HCT116 (cell line): Measurements from ENCODE around the gene C5orf63. TPM values are rescaled to one million over a fixed set of nuclear protein-coding genes. Genes with fewer than 3 reads are reported as not detected.

Experiments
- ATAC-seq: fragments of 200-7000 bp; cut with Tn5 transposase; 2 replicates; pipeline ENCODE4 v1.9.1; 2020; ENCODE audit warnings: mild to moderate bottlenecking, moderate library complexity
- BruUV-seq: library from RNA; stranded (reverse); fragments of 400-500 nt; replicated peaks from 2 replicates; lab custom pipeline; 2021; lab: Mats Ljungman, UMichigan
- CTCF ChIA-PET: fragments of 300-600 bp; sonication (Branson Sonifier 250); formaldehyde crosslinking; loops from one replicate; lab custom pipeline; 2021; ENCODE audit warnings: antibody characterized with exemption; lab: Charles Lee
- POLR2A ChIA-PET: fragments of 300-600, 350-600 bp; sonication (Branson Sonifier 250); formaldehyde crosslinking; loops from one replicate; lab custom pipeline; 2021; ENCODE audit warnings: antibody characterized with exemption; lab: Charles Lee
- RAD21 ChIA-PET, 2 experiments: fragments of 300-600 bp; sonication (Branson Sonifier 250); formaldehyde crosslinking; loops; one replicate each; lab custom pipeline; 2023; ENCODE audit warnings: low total read pairs in 2 of 2; ENCODE audit not compliant: uncharacterized antibody in 2 of 2, unreplicated experiment in 2 of 2, low non-redundant PET in 1 of 2; lab: Charles Lee
- DNase-seq: peaks from one replicate; pipeline ENCODE4 v3.0.0-alpha.2; 2010; ENCODE audit warnings: low read depth, low spot score
- H2AFZ ChIP-seq: fragments of 200-600 bp; shearing (Covaris generic), sonication (generic); 2 replicates; pipeline ENCODE4 v1.6.1; 2017; ENCODE audit warnings: low read depth, mixed run types, mixed read lengths, antibody characterized with exemption, low read length; ENCODE audit not compliant: poor library complexity, severe bottlenecking
- H3K27ac ChIP-seq: 2 replicates; pipeline ENCODE4 v1.5.1; 2012; ENCODE audit warnings: low read depth, low read length
- H3K27me3 ChIP-seq: fragments of 200-600 bp; sonication (generic); 2 replicates; pipeline ENCODE4 v1.6.1; 2016; ENCODE audit warnings: mixed run types, low read length, mixed read lengths; ENCODE audit not compliant: insufficient read depth
- H3K36me3 ChIP-seq, 2 experiments: fragments of 200-500 bp in 1 of 2; fragments of 200-600 bp in 1 of 2; sonication (Bioruptor generic) in 1 of 2; sonication (generic) in 1 of 2; 2 replicates each; pipeline versions ENCODE4 v1.5.1 to v1.6.1; 2014 to 2016; ENCODE audit warnings: low read length in 2 of 2, inconsistent platforms in 1 of 2, mixed read lengths in 1 of 2, mixed run types in 1 of 2; ENCODE audit not compliant: insufficient read depth in 2 of 2, control insufficient read depth in 1 of 2
- H3K4me1 ChIP-seq, 2 experiments: fragments of 200-600 bp in 1 of 2; sonication (generic) in 1 of 2; 2 replicates each; pipeline versions ENCODE4 v1.5.1 to v1.6.1; 2012 to 2017; ENCODE audit warnings: low read length in 2 of 2, inconsistent platforms in 1 of 2, mild to moderate bottlenecking in 1 of 2, mixed read lengths in 1 of 2, mixed run types in 1 of 2, moderate library complexity in 1 of 2; ENCODE audit not compliant: insufficient read depth in 2 of 2, control insufficient read depth in 1 of 2
- H3K4me2 ChIP-seq: fragments of 200-600 bp; sonication (generic); 2 replicates; pipeline ENCODE4 v1.6.1; 2017; ENCODE audit warnings: mixed run types, low read length, mixed read lengths
- H3K4me3 ChIP-seq, 2 experiments: fragments of 200-600 bp in 1 of 2; sonication (generic) in 1 of 2; replicated peaks in 1 of 2; 2 replicates each; pipeline ENCODE4 v1.5.1; 2011 to 2016; ENCODE audit warnings: low read length in 2 of 2, control low read depth in 1 of 2, low read depth in 1 of 2, mild to moderate bottlenecking in 1 of 2, mixed read lengths in 1 of 2, mixed run types in 1 of 2
- H3K79me2 ChIP-seq: fragments of 200-600 bp; sonication (generic); 2 replicates; pipeline ENCODE4 v1.6.1; 2017; ENCODE audit warnings: mild to moderate bottlenecking, mixed run types, low read length, moderate library complexity, mixed read lengths; ENCODE audit not compliant: insufficient read depth
- H3K9ac ChIP-seq: fragments of 200-600 bp; sonication (generic); 2 replicates; pipeline ENCODE4 v1.6.1; 2016; ENCODE audit warnings: low read length, mixed read lengths
- H3K9me2 ChIP-seq: fragments of 200-600 bp; sonication (generic), shearing (Covaris generic); 2 replicates; pipeline ENCODE4 v1.6.1; 2017; ENCODE audit warnings: mixed run types, mild to moderate bottlenecking, moderate library complexity; ENCODE audit not compliant: insufficient read depth
- H3K9me3 ChIP-seq, 2 experiments: fragments of 200-500 bp in 1 of 2; fragments of 200-600 bp in 1 of 2; sonication (Bioruptor generic) in 1 of 2; sonication (generic) in 1 of 2; 2 replicates each; pipeline ENCODE4 v1.6.1; 2014 to 2017; ENCODE audit warnings: low read length in 2 of 2, mixed read lengths in 2 of 2, inconsistent platforms in 1 of 2, low read depth in 1 of 2, mild to moderate bottlenecking in 1 of 2, mixed run types in 1 of 2, moderate library complexity in 1 of 2; ENCODE audit not compliant: control insufficient read depth in 1 of 2, insufficient read depth in 1 of 2
- H4K20me1 ChIP-seq: fragments of 200-600 bp; sonication (generic), shearing (Covaris generic); 2 replicates; pipeline ENCODE4 v1.6.1; 2017; ENCODE audit warnings: mixed run types, mild to moderate bottlenecking, moderate library complexity; ENCODE audit not compliant: insufficient read depth
- CEBPB ChIP-seq: IDR thresholded peaks from 2 replicates; pipeline ENCODE4 v1.6.1; 2012; ENCODE audit warnings: low read depth
- EGR1 ChIP-seq: IDR thresholded peaks from 2 replicates; pipeline ENCODE4 v1.6.1; 2012; ENCODE audit warnings: low read depth
- ELF1 ChIP-seq: IDR thresholded peaks from 2 replicates; pipeline ENCODE4 v1.6.1; 2012; ENCODE audit warnings: low read depth, borderline replicate concordance
- FOSL1 ChIP-seq: IDR thresholded peaks from 2 replicates; pipeline ENCODE4 v1.6.1; 2012; ENCODE audit warnings: low read depth
- POLR2A ChIP-seq: IDR thresholded peaks from 2 replicates; pipeline ENCODE4 v1.7.0; 2011; ENCODE audit warnings: borderline replicate concordance; ENCODE audit not compliant: insufficient read depth, insufficient read length; ENCODE audit errors: extremely low read depth
- YY1 ChIP-seq: IDR thresholded peaks from 2 replicates; pipeline ENCODE4 v1.6.1; 2011; ENCODE audit warnings: low read length, low read depth, moderate library complexity, mild to moderate bottlenecking; ENCODE audit not compliant: insufficient replicate concordance; ENCODE audit errors: extremely low read depth
- intact Hi-C: fragments of 100-400 bp; cut with micrococcal nuclease; formaldehyde crosslinking; loops from 2 replicates; pipeline ENCODE4 v1.10.0; 2022
- total RNA-seq: library from RNA; stranded (reverse); gene quantifications from one replicate; pipeline ENCODE4 v1.2.1, GENCODE V29; 2021; ENCODE audit not compliant: unreplicated experiment
- TF ChIP-seq, protein P1 (sequence below), 3 experiments: fragments of 200-600 bp in 1 of 3; sonication (generic) in 1 of 3; IDR thresholded peaks in 2 of 3; conservative IDR thresholded peaks in 1 of 3; 2 replicates each; pipeline ENCODE4 v1.5.1; 2012 to 2017; ENCODE audit warnings: low read depth in 2 of 3, low read length in 2 of 3, antibody characterized with exemption in 1 of 3, borderline replicate concordance in 1 of 3, control low read depth in 1 of 3, mild to moderate bottlenecking in 1 of 3, mixed read lengths in 1 of 3, mixed run types in 1 of 3, moderate library complexity in 1 of 3; ENCODE audit not compliant: insufficient read depth in 1 of 3
- TF ChIP-seq, protein P2 (sequence below): IDR thresholded peaks from 2 replicates; pipeline ENCODE4 v1.6.1; 2012; ENCODE audit warnings: low read depth

Gene C5orf63
- total RNA-seq, 1 experiment from 2014 or later, result 4.4 TPM

DNA sequence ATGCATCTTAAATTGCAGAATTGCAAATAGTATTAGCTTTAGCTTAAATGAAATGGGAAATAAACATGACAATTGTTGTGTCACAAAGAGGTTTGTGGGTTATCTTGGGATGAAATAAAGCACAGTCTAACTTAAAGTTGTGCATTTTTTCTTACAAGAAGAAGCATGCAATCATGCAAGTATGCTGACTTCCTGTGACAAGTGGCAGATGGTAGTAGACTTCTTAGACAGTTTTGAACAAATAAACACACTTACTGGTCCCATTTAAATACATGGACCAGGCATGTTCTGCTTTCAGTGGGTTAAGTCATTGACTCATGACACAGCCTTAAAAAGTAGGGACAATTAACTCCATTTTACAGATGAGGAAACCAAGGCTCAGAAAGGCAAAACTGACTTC is 15.9 kb upstream of the C5orf63 start:
- no TSS peak for BruUV-seq
- intact Hi-C loops, result no loop called here
- no peak for TF ChIP-seq ELF1
- TF ChIP-seq, all 23 proteins: peak for 0
- Histone ChIP-seq H3K9me2 (no peaks in the 10 kb centered on the region), H3K4me1 (no peaks in the 10 kb centered on the region), H2AFZ (no peak overlapping the region), H3K9ac (no peak overlapping the region), H3K4me3 (no peak overlapping the region), H3K27ac (no peak overlapping the region), H3K79me2 (no peaks in the 10 kb centered on the region), H4K20me1 (no peaks in the 10 kb centered on the region), H3K4me2 (no peak overlapping the region), H3K9me3 (no peaks in the 10 kb centered on the region), H3K36me3 (no peaks in the 10 kb centered on the region), H3K27me3 (no peaks in the 10 kb centered on the region)
- ChIA-PET CTCF (no interaction called here), RAD21 (no interaction called here), POLR2A (no interaction called here)
- DNase-seq, result no peak
- no peak for ATAC-seq

DNA sequence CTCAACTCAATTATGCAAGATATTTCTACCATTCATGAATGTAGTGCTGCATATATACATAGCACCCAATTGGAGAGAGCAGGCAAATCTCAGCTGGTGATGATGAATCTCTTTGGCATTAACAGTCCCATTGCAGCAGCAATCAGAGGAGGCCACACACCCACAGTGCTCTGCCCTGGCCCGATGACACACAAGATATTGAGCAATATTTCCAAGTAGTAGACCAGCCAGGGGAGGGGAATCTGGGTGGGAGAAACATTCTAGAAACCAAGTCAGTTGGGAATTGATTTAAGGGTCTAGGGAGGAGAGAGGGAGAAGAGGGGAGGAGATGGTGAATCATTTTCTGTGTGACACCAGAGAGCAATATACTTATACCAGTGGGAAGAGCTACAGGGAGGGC is 14.9 kb upstream of the C5orf63 start:
- no peaks in the 10 kb centered on the region for H3K79me2 ChIP-seq
- RAD21 ChIA-PET, result no interaction called here
- H3K4me2 ChIP-seq, result no peak overlapping the region
- DNase-seq (no peak), ATAC-seq (peak; percentile 22; the same call in 1 of the 2 replicates)
- H3K4me1 ChIP-seq, result no peaks in the 10 kb centered on the region
- H3K4me3 ChIP-seq, result no peak overlapping the region
- H2AFZ ChIP-seq, result no peak overlapping the region
- H4K20me1 ChIP-seq, result no peaks in the 10 kb centered on the region
- no TSS peak for BruUV-seq
- H3K27me3 ChIP-seq, result no peaks in the 10 kb centered on the region
- POLR2A ChIA-PET, result no interaction called here
- intact Hi-C loops, result no loop called here
- H3K9me2 ChIP-seq, result no peaks in the 10 kb centered on the region
- H3K36me3 ChIP-seq, result no peaks in the 10 kb centered on the region
- no peak for TF ChIP-seq POLR2A
- TF ChIP-seq CEBPB, result peak; percentile 72
- TF ChIP-seq FOSL1, result no peak
- H3K9ac ChIP-seq, result no peak overlapping the region
- no peaks in the 10 kb centered on the region for H3K9me3 ChIP-seq
- CTCF ChIA-PET, result no interaction called here
- no peak overlapping the region for H3K27ac ChIP-seq

DNA sequence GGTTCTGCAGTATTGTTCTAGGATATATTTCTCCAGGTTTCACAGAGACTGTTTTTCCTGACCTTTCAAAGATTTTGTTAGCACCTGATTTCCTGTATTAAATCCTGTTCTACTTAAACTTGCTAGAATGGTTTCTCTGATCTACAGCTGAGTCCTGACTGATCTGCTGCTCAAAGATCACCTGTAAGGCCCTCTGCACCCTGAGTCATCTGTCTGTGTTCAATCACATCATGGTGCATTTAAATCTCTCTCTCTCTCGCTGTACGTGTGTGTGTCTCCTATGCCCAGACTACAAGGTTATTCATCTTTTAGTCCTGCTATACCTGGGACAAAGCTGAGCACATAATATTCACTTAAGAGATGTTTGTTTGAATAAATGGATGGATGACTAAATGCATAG is 13.3 kb upstream of the C5orf63 start:
- ChIA-PET RAD21 (no interaction called here), CTCF (no interaction called here), POLR2A (no interaction called here)
- Histone ChIP-seq H3K9me2 (no peaks in the 10 kb centered on the region), H3K79me2 (no peaks in the 10 kb centered on the region), H3K27ac (no peak overlapping the region), H3K27me3 (no peaks in the 10 kb centered on the region), H3K4me1 (no peaks in the 10 kb centered on the region), H3K4me3 (no peak overlapping the region), H3K9ac (no peak overlapping the region), H2AFZ (no peak overlapping the region), H4K20me1 (no peaks in the 10 kb centered on the region), H3K36me3 (no peaks in the 10 kb centered on the region), H3K4me2 (no peak overlapping the region), H3K9me3 (no peaks in the 10 kb centered on the region)
- DNase-seq (no peak), ATAC-seq (no peak)
- no TSS peak for BruUV-seq
- intact Hi-C loops, result no loop called here
- TF ChIP-seq, protein P1, sequence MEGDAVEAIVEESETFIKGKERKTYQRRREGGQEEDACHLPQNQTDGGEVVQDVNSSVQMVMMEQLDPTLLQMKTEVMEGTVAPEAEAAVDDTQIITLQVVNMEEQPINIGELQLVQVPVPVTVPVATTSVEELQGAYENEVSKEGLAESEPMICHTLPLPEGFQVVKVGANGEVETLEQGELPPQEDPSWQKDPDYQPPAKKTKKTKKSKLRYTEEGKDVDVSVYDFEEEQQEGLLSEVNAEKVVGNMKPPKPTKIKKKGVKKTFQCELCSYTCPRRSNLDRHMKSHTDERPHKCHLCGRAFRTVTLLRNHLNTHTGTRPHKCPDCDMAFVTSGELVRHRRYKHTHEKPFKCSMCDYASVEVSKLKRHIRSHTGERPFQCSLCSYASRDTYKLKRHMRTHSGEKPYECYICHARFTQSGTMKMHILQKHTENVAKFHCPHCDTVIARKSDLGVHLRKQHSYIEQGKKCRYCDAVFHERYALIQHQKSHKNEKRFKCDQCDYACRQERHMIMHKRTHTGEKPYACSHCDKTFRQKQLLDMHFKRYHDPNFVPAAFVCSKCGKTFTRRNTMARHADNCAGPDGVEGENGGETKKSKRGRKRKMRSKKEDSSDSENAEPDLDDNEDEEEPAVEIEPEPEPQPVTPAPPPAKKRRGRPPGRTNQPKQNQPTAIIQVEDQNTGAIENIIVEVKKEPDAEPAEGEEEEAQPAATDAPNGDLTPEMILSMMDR (IDR thresholded peaks at IDR 0.05 in 2 of 3, conservative IDR thresholded peaks at IDR 0.05 in 1 of 3; ENCODE audit: borderline replicate concordance in 1 of 3, insufficient read depth in 1 of 3, low read depth in 2 of 3, low read length in 2 of 3), result no peak
- TF ChIP-seq YY1 (no peak), POLR2A (no peak), FOSL1 (no peak), EGR1 (no peak)
- TF ChIP-seq, protein P2, sequence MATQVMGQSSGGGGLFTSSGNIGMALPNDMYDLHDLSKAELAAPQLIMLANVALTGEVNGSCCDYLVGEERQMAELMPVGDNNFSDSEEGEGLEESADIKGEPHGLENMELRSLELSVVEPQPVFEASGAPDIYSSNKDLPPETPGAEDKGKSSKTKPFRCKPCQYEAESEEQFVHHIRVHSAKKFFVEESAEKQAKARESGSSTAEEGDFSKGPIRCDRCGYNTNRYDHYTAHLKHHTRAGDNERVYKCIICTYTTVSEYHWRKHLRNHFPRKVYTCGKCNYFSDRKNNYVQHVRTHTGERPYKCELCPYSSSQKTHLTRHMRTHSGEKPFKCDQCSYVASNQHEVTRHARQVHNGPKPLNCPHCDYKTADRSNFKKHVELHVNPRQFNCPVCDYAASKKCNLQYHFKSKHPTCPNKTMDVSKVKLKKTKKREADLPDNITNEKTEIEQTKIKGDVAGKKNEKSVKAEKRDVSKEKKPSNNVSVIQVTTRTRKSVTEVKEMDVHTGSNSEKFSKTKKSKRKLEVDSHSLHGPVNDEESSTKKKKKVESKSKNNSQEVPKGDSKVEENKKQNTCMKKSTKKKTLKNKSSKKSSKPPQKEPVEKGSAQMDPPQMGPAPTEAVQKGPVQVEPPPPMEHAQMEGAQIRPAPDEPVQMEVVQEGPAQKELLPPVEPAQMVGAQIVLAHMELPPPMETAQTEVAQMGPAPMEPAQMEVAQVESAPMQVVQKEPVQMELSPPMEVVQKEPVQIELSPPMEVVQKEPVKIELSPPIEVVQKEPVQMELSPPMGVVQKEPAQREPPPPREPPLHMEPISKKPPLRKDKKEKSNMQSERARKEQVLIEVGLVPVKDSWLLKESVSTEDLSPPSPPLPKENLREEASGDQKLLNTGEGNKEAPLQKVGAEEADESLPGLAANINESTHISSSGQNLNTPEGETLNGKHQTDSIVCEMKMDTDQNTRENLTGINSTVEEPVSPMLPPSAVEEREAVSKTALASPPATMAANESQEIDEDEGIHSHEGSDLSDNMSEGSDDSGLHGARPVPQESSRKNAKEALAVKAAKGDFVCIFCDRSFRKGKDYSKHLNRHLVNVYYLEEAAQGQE, result no peak
